Stimulated activated naive CD4-positive, alpha-beta T cell treated with Interleukin-2 at 50 U/mL for 16 hours (primary cell): ENCODE measurements around the gene CDK6.

Experiments
- DNase-seq: peaks from one replicate; lab custom pipeline; 2025; lab: John Stamatoyannopoulos, UW

Gene CDK6

GRCh38 chr7:92644406-92645113 is 191.8 kb downstream of the CDK6 start:
- no peak for DNase-seq

- DNase-seq = no peak
Measured at GRCh38 chr7:92643821-92644220, 192.6 kb downstream of the CDK6 start.

DNA sequence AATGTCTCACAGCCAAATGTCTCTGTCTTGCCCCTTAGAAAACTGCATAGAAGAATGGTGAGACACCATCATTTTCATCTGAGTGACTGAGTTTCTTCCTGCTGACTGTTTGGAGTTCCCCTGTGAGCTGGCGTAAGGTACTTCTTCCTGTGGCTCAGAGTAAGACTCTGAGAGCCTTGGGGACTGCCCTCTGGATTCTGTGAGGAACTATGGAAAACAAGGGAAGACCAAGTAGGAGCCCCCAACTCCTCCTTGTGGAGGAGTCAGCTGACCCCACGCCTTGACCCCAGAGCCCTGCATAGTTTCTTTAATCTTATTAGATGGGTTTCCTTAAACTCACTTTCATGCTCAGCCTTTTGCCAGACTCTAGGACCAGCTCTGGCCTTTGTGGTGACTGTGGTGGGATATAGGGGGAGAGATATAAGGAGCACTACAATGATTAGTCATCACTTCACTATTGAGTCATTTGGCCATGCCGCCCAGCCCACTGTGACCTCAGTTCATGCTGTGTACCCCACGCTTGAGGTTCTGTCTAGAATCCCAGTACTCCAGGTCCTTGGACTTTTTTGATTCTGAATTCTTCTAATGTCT is 194.4 kb downstream of the CDK6 start:
- peak; percentile 68 for DNase-seq

DNA sequence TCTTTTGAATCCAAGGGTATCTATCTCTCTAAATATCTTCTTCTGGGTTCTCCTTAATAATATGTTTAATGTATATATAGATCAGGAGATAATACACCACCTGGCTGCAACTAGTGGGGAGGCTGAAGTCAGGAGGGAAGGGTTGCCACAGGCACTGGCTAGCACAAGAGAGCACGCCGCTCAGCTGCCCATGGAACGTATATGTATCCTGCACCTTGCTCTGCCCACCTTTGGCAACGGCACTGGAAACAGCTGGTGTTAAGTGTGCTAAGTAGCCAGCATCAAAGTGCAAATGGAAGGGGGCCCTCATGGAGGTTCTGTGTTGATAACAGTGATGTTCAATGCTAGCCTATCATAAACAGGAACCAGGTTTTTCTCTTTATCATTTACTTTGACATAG is 196.4 kb downstream of the CDK6 start:
- no peak for DNase-seq

DNA sequence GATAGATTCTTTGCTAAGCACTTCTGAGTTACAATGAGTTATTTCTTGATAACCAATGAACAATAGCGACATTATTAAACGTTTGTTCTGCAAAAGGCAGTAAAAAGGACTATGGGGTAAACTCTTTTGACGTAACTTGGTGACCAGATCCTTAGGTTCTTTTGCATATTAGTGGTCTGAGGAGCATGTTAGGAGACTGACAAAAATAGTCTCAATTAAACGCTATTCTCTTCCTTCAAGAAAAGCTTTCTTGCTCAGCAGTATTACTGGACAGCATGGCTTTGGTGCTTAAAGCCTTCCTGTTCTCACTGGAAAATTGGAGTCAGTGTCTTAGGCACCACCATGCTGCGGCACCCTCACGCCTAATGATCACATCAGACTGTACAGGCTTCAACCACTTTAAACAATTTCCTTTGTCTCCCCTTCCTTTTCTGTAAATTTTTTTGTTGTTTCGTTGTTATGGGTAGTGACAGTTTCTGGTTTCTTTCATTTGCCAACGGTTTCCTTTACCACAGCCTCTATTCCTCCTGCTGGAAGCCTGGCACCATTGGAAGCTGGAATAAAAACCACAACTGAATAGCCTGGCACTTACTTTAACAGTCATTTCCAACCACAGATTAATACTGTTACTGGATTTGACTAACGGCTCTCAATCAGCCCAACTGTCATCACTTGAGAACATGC is 197.0 kb downstream of the CDK6 start:
- peak; percentile 20 for DNase-seq

GRCh38 chr7:92636018-92636560 is 200.3 kb downstream of the CDK6 start:
- DNase-seq = no peak

- DNase-seq = no peak
Measured at GRCh38 chr7:92635538-92635937, 200.8 kb downstream of the CDK6 start.

DNA sequence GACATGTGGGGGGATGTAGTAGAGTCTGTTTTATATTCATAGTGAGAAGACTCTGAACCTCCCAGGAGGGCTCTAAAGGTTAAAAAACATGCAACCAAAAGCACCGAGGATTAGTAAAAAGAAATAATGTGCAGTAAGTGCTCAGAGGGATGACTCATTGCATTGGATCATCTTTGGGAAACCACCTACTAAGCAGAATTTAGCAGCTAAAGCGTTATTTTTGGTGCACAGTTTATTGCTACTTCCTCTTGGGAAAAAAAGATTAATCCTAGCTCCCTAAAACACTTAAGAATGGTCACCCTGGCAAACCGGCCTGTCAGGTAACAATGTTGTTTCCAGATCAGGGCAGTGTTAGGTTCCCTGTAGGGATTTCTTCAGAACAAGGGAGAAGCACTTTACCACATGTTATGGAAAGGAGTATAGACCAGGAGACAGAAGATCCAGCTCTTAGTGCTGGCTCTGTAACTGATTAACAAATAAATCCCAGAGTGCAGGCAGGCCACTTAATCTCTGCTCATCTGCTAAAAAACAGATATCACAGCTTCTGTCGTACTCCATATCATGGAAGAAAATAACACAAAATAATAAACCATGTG is 201.4 kb downstream of the CDK6 start:
- peak; percentile 3 for DNase-seq

- DNase-seq = no peak
Measured at GRCh38 chr7:92634205-92634604, 202.2 kb downstream of the CDK6 start.

DNA sequence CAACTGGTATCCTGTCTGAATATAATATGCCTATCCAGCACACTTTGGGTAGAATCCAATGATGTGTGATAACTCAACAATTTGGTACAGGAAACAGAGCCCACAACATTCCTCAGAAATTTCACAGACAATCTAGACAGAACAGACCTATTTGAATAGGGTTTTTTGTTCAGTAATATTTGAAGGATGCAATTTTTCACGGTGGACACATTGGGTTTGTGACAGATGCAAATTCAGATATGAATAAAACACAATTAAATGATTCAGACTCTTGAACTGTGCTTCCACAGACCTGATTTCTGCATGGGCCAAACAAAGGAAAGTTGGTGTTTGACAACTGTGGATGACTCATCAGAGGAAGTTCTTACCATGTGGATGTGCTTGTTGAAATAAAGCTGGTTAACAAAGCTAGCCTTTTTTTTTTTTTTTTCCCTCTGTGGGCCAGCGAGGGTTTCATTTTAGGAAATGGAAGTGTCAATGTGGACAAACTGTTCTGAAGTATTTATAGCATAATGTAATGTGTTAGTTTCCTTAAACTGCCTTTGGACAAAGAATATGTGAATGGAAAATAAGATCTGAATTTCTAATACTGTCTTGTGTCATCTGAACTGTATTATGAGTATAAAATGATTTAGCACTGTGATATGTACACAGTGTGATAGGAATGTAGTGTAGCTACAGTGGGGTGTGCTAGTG is 203.0 kb downstream of the CDK6 start:
- DNase-seq = peak; percentile 24

- no peak for DNase-seq
Measured at GRCh38 chr7:92632791-92633190, 203.6 kb downstream of the CDK6 start.

GRCh38 chr7:92631850-92632487 is 204.4 kb downstream of the CDK6 start:
- DNase-seq = no peak

DNA sequence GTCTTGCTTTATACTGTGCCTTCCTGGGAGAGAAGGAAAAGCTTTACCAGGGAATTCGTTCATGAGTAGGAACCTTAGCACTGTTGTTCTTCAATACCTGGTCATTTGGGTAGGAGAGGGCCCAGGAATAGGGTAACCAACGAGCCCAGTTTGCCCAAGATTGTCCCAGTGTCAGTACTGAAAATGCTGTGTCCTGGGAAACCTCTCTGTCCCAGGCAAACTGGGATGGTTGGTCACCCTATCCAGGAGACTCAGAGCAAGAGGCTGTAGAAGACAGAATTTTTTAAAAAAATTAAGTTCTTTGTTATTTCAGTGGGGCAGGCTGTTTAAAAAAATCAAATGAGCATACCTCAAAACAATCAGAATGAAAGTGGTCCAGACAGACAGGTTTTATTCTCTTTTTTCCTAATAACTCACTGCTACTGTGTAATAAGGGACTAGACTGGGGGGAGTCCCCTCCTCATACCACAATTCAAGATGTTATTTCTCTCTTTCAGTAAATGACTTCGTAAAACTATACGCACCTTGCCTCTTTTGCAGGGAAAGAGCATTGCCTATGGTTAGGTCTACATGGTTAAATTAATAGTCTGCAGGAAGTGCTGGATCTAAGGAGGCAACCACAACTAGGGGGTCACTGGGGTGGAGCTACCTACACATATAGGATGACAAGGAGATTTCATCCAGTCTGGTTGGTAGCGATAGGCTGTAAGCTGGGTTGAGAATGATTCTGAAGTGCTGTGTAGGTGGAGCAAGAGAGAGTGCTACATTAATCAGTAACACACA is 205.1 kb downstream of the CDK6 start:
- peak; percentile 39 for DNase-seq

DNA sequence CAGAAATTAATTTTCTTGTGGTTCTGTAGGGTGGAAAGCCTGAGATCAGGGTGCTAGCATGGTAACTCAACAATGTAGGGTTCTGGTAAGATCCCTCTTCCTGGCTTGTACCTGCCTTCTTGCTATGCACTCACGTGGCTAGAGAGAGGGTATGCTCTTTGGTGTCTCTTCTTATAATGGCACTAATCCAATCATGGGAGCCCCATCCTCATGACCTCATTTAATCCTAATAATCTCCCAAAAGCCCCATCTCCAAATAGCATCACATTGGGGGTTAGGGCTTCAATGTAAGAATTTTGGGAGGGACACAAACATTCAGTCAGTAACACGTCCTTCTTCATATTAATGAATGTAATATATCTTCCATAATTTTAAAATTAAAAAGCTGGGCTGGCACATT is 206.6 kb downstream of the CDK6 start:
- no peak for DNase-seq

DNA sequence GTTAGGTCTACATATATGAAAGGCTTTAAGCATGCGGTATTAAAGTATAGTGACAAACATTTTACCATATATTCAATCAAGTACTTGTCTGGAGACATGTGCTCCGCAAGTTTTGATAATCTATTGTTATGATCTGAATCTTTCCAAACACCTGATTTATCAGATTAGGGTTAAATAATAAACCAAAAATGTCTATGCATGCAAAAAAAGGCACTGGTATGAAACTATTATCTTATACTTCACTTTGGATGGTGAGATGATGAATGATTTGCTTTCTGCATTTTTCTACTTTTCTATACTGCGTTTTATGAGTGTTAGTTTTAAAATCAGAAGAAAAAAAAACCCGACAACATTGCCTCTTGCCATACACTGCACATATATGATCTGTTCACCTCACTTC is 208.4 kb downstream of the CDK6 start:
- DNase-seq = no peak

DNA sequence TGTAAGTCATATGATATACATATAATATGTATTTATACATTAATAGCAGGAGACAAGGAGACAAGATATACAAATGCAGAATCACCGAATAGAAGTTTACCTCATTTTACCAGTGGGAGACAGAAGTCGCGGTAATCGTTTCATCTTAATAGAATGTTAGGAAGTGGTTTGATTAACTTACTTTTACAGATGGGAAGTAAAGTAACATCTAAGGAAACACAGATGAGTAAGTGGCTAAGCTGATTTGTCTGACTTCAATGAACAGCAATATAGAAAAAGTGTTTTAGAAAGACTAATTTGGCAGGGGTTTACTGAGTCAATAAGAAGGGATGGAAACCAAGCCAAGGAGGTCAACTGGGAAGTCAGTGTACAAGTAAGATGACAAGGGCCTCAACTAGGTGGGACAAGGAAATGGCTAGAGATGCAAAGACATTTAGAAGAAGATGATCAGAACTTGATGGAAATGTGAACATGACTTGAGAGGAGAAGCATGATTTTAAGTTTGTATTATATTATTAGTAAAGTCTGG is 210.0 kb downstream of the CDK6 start:
- no peak for DNase-seq

GRCh38 chr7:92625617-92626016 is 210.8 kb downstream of the CDK6 start:
- DNase-seq = no peak

GRCh38 chr7:92624298-92624996 is 211.9 kb downstream of the CDK6 start:
- no peak for DNase-seq

GRCh38 chr7:92623544-92623943 is 212.8 kb downstream of the CDK6 start:
- DNase-seq = no peak

- no peak for DNase-seq
Measured at GRCh38 chr7:92622685-92623084, 213.7 kb downstream of the CDK6 start.
